Measurements from ENCODE around the gene MFAP4.

The MFAP4 gene

DNA sequence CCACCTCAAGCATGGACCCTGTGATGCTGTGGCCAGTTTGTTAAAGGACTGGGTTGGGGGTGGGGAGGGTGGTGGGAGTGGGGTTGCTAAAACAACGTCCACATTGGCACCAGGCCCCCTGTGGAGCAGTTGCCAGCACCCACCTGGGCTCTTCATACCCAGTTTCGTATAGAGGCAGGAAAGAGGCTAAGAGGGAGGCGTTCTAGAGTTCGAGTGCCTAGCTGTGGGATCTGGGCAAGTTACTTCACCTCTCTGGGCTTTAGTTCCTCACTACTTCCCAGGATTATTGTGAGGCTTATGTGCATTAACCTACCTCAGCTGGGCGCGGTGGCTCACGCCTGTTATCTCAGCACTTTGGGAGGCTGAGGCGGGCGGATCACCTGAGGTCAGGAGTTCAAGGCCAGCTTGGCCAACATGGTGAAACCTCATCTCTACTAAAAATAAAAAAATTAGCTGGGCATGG is 1.4 kb downstream of the MFAP4 start:
- TF ChIP-seq, protein P1, sequence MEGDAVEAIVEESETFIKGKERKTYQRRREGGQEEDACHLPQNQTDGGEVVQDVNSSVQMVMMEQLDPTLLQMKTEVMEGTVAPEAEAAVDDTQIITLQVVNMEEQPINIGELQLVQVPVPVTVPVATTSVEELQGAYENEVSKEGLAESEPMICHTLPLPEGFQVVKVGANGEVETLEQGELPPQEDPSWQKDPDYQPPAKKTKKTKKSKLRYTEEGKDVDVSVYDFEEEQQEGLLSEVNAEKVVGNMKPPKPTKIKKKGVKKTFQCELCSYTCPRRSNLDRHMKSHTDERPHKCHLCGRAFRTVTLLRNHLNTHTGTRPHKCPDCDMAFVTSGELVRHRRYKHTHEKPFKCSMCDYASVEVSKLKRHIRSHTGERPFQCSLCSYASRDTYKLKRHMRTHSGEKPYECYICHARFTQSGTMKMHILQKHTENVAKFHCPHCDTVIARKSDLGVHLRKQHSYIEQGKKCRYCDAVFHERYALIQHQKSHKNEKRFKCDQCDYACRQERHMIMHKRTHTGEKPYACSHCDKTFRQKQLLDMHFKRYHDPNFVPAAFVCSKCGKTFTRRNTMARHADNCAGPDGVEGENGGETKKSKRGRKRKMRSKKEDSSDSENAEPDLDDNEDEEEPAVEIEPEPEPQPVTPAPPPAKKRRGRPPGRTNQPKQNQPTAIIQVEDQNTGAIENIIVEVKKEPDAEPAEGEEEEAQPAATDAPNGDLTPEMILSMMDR (IDR thresholded peaks at IDR 0.05; ENCODE audit: borderline replicate concordance, insufficient read depth, low read depth, low read length) = no peak
- no peak overlapping the region for H3K4me3 ChIP-seq (ENCODE audit: low read depth, low read length)

DNA sequence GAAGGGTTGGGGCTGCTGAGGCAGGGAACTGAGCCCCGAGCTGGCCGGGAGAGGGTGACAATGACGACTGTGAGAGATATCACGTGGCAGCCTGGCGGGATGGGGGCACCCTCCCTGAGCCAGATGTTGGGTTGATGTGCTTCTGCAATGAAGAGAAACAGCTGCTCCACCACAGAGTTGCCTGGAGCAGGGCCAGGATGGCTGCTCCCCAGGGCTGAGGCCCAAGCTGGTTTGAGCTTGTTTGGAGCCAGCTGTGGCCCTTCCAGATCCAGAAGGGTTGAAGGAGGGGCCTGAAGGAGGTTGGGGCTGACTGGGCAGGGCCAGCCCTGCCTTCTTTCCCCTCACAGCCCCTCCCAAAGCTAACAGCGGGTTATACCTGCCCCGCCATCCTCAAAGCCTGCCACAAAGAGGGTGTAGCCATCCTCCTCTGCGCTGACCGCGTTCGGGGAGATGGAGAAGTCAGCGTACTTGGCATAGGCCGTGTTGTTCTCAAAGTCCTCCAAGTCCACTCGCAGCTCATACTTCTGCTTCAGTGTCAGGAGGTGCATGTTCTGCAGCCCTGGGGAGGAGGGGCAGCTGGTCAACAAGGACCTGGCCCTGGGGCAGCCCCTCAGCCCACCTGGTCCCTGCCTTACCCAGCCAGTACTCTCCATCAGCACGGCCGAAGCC is 2.1 kb downstream of the MFAP4 start:
- TF ChIP-seq, protein P1 (IDR thresholded peaks at IDR 0.05; ENCODE audit: borderline replicate concordance, insufficient read depth, low read depth, low read length) = no peak
- H3K4me3 ChIP-seq (ENCODE audit: low read depth, low read length) = no peak overlapping the region

DNA sequence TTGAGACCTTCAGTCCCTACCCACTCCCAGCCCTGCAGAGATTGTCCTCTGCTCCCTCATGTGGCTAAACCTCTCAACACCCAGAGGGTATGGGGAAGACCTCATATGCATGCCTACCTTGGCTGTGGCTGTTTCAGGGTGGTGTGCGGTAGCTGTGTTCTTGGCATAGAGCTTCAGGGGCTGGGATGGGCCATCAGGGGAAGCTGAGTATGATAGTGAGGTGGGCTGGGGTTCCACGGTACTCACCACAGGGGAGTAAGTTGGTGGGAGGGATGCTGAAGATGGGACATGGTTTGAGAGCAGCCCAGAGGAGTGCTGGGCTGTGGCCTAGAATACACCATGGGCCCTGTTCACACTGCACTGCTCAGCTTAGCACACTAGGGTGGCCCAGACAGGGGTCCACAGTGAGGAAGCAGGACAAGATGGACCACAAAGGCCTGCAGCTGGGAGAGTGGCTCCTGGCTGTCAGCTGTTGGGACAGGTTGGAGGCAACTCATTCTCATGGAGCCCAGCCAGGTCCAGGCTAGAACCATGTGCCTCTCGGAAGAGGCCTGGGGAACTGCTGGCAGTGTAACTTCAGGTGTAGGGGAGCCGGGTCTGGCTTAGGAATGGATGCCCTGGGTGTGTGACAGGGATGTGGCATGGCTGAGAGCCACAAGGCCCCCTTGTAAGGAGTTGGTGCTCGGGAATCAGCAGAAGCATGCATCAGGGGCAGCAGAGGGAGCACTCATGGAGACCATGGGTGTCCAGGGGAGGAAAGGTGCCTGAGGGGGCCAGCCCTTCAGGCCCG is 3.1 kb downstream of the MFAP4 start:
- no peak overlapping the region for H3K4me3 ChIP-seq (ENCODE audit: low read depth, low read length)
- TF ChIP-seq, protein P1 (IDR thresholded peaks at IDR 0.05; ENCODE audit: borderline replicate concordance, insufficient read depth, low read depth, low read length) = no peak

DNA sequence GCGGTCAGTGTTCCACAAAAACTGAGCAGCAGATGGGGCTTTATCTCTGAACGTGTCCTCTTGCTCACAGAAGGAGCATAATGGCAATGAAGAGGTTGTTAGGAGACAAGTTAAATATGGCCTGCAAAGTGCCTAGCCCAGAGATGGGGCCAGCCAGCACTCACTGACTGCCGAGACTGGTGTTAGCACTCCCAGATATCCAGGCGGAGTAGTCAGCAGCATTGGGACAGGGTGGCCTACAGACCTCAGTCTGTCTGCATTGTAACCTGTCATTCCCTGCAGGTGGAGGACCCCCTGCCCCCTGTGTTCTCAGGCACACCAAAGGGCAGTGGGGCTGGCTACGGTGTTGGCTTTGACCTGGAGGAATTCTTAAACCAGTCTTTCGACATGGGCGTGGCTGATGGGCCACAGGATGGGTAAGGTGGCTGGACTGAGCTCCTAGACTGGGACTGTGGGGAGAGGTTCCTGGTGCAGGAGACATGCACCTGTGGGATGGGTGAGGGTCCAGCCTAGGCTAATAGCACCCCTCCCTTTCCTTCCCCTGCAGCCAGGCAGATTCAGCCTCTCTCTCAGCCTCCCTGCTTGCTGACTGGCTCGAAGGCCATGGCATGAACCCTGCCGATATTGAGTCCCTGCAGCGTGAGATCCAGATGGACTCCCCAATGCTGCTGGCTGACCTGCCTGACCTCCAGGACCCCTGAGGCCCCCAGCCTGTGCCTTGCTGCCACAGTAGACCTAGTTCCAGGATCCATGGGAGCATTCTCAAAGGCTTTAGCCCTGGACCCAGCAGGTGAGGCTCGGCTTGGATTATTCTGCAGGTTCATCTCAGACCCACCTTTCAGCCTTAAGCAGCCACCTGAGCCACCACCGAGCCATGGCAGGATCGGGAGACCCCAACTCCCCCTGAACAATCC is 4.2 kb downstream of the MFAP4 start:
- H3K4me3 ChIP-seq (ENCODE audit: low read depth, low read length) = no peak overlapping the region
- TF ChIP-seq, protein P1 (IDR thresholded peaks at IDR 0.05; ENCODE audit: borderline replicate concordance, insufficient read depth, low read depth, low read length) = no peak

DNA sequence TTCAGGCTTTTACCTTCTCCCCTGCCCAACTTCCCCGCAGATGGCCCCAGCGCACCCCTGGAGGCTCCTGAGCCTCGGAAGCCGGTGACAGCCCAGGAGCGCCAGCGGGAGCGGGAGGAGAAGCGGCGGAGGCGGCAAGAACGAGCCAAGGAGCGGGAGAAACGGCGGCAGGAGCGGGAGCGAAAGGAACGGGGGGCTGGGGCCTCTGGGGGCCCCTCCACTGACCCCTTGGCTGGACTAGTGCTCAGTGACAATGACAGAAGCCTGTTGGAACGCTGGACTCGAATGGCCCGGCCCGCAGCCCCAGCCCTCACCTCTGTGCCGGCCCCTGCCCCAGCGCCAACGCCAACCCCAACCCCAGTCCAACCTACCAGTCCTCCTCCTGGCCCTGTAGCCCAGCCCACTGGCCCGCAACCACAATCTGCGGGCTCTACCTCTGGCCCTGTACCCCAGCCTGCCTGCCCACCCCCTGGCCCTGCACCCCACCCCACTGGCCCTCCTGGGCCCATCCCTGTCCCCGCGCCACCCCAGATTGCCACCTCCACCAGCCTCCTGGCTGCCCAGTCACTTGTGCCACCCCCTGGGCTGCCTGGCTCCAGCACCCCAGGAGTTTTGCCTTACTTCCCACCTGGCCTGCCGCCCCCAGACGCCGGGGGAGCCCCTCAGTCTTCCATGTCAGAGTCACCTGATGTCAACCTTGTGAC is 5.1 kb downstream of the MFAP4 start:
- H3K4me3 ChIP-seq (ENCODE audit: low read depth, low read length) = no peak overlapping the region
- TF ChIP-seq, protein P1 (IDR thresholded peaks at IDR 0.05; ENCODE audit: borderline replicate concordance, insufficient read depth, low read depth, low read length) = no peak

DNA sequence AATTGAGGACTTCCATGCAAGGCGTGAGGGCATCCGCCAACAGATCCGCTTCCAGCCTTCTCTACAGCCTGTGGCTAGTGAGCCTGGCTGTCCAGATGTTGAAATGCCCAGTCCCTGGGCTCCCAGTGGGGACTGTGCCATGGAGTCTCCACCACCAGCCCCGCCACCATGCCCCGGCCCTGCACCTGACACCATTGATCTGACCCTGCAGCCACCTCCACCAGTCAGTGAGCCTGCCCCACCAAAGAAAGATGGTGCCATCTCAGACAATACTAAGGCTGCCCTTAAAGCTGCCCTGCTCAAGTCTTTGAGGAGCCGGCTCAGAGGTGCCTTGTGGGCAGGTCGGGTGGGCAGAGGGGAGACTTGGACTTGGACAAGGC is 5.6 kb downstream of the MFAP4 start:
- no peak overlapping the region for H3K4me3 ChIP-seq (ENCODE audit: low read depth, low read length)
- TF ChIP-seq, protein P1 (IDR thresholded peaks at IDR 0.05; ENCODE audit: borderline replicate concordance, insufficient read depth, low read depth, low read length) = no peak
